PC-3 (cell line): ENCODE data around the gene SCN9A. TPM values are rescaled to one million over a fixed set of nuclear protein-coding genes. Genes with fewer than 3 reads are reported as not detected.

Experiments
- ATAC-seq: fragments of 200-7000 bp; cut with Tn5 transposase; 2 replicates; pipeline ENCODE4 v1.9.1; 2020; ENCODE audit warnings: mild to moderate bottlenecking, moderate library complexity
- BruUV-seq: library from RNA; stranded (reverse); fragments of 400-500 nt; replicated peaks from 2 replicates; lab custom pipeline; 2021; lab: Mats Ljungman, UMichigan
- CTCF ChIA-PET: fragments of 300-600 bp; sonication (Branson Sonifier 250); formaldehyde crosslinking; loops from one replicate; lab custom pipeline; 2022; ENCODE audit warnings: antibody characterized with exemption; lab: Charles Lee
- POLR2A ChIA-PET: fragments of 300-600 bp; sonication (Branson Sonifier 250); formaldehyde crosslinking; loops from one replicate; lab custom pipeline; 2022; ENCODE audit warnings: antibody characterized with exemption; ENCODE audit not compliant: unreplicated experiment; lab: Charles Lee
- DNase-seq: peaks from one replicate; pipeline ENCODE4 v3.0.0-alpha.2; 2015
- H2AFZ ChIP-seq: fragments of 300-600 bp; sonication (generic); 2 replicates; pipeline ENCODE4 v1.6.0; 2016; ENCODE audit warnings: antibody characterized with exemption, low read length
- H3F3A ChIP-seq: fragments of 300-600 bp; sonication (generic); one replicate; pipeline ENCODE4 v1.6.0; 2017; ENCODE audit warnings: antibody characterized with exemption, low read length, control low read depth, mild to moderate bottlenecking; ENCODE audit not compliant: unreplicated experiment
- H3K27ac ChIP-seq: fragments of 300-600 bp; sonication (generic); 2 replicates; pipeline ENCODE4 v1.5.1; 2016; ENCODE audit warnings: mild to moderate bottlenecking, low read length
- H3K27me3 ChIP-seq: fragments of 300-600 bp; sonication (generic); 2 replicates; pipeline ENCODE4 v1.6.1; 2016; ENCODE audit warnings: low read length, mixed read lengths
- H3K36me3 ChIP-seq: fragments of 300-600 bp; sonication (generic); 2 replicates; pipeline ENCODE4 v1.6.1; 2016; ENCODE audit warnings: low read depth, mixed run types, low read length, mixed read lengths
- H3K4me1 ChIP-seq: fragments of 300-600 bp; sonication (generic); 2 replicates; pipeline ENCODE4 v1.5.1; 2016; ENCODE audit warnings: low read length; ENCODE audit not compliant: insufficient read depth
- H3K4me2 ChIP-seq: fragments of 300-600 bp; sonication (generic); 2 replicates; pipeline ENCODE4 v1.6.0; 2016; ENCODE audit warnings: low read length
- H3K4me3 ChIP-seq: fragments of 300-600 bp; sonication (generic); 2 replicates; pipeline ENCODE4 v1.5.1; 2016; ENCODE audit warnings: mild to moderate bottlenecking, low read length, mixed read lengths
- H3K79me2 ChIP-seq: fragments of 300-600 bp; sonication (generic); 2 replicates; pipeline ENCODE4 v1.6.1; 2017; ENCODE audit warnings: low read length, mixed read lengths
- H3K9ac ChIP-seq: fragments of 300-600 bp; sonication (generic); 2 replicates; pipeline ENCODE4 v1.6.0; 2016; ENCODE audit warnings: mild to moderate bottlenecking, low read length
- H3K9me2 ChIP-seq: fragments of 300-600 bp; sonication (generic); replicated peaks from 2 replicates; pipeline ENCODE4 v1.6.1; 2016; ENCODE audit warnings: mixed run types, low read length, mixed read lengths
- H3K9me3 ChIP-seq: fragments of 300-600 bp; sonication (generic); 2 replicates; pipeline ENCODE4 v1.6.1; 2016; ENCODE audit warnings: low read length, mixed read lengths
- H4K20me1 ChIP-seq: fragments of 300-600 bp; sonication (generic); 2 replicates; pipeline ENCODE4 v1.6.1; 2016; ENCODE audit warnings: low read length, mixed read lengths
- CTCF ChIP-seq: fragments of 300-600 bp; sonication (generic); conservative IDR thresholded peaks from 2 replicates; pipeline ENCODE4 v1.5.1; 2017; ENCODE audit warnings: antibody characterized with exemption, low read depth, mild to moderate bottlenecking, low read length
- EZH2 ChIP-seq: fragments of 300-600 bp; sonication (generic); IDR thresholded peaks from one replicate; pipeline ENCODE4 v1.6.1; 2017; ENCODE audit warnings: antibody characterized with exemption, mild to moderate bottlenecking, low read length; ENCODE audit not compliant: unreplicated experiment
- EZH2phosphoT487 ChIP-seq: fragments of 300-600 bp; sonication (generic); IDR thresholded peaks from 2 replicates; pipeline ENCODE4 v1.6.1; 2018; ENCODE audit warnings: mild to moderate bottlenecking, antibody characterized with exemption, low read length, borderline replicate concordance
- intact Hi-C: fragments of 100-400 bp; cut with micrococcal nuclease; formaldehyde crosslinking; loops from 2 replicates; pipeline ENCODE4 v1.9.0; 2023
- total RNA-seq: library from RNA; depleted of rRNA; stranded (reverse); fragments of >200 nt; gene quantifications from 2 replicates; pipeline ENCODE4 v1.2.3, GENCODE V29; 2014

SCN9A gene
- total RNA-seq, 1 experiment from 2014 or later: 7.0 TPM

DNA sequence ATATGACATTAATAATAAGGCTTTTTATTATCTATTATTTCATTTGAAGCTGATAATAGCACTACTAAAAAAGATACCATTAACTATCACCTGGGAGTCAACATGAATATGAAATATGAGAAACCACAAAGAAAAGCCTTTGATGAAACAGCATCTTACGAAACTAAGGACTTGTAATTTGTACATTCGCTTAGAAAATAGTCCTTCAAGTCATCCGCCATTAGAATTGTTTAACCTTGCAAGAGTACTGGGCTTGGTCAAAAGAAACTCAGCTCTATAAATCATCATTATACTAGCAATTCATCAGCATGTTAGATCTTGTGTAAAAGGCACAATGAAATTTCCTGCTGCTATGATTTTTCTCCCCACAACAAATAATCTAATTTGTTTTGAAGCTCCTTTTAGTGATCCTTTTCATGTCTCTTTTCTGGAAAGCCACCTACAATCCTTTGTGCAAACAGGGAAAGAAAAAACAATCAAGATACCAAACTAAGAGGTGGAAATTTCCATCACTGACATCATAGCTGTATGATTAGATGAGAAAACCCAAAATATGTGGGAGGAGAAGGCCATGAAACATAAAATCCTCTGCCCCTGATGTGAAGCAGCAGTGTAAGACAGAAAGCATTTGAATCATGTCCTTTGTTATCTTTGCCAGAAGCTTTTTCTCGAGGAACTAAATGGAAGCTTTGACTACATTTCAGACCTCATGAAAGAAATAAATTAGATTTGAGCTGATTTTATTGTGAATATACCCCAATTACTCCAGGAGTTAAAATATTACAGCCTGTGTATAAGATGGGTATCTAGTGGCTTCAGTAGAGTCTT is 31.2 kb downstream of the SCN9A start:
- H4K20me1 ChIP-seq: no peaks in the 10 kb centered on the region
- ATAC-seq (no peak), DNase-seq (no peak)
- H3F3A ChIP-seq: no peaks in the 10 kb centered on the region
- no peaks in the 10 kb centered on the region for H3K27me3 ChIP-seq
- H3K9me2 ChIP-seq: no peaks in the 10 kb centered on the region
- BruUV-seq: no TSS peak
- H3K9me3 ChIP-seq: no peaks in the 10 kb centered on the region
- H2AFZ ChIP-seq: no peak overlapping the region
- H3K4me2 ChIP-seq: no peak overlapping the region
- no peaks in the 10 kb centered on the region for H3K36me3 ChIP-seq
- TF ChIP-seq EZH2phosphoT487 (no peak), EZH2 (no peak), CTCF (no peak)
- H3K4me3 ChIP-seq: no peak overlapping the region
- intact Hi-C loops: no loop called here
- H3K9ac ChIP-seq: no peak overlapping the region
- POLR2A ChIA-PET: no interaction called here
- no peaks in the 10 kb centered on the region for H3K79me2 ChIP-seq
- H3K27ac ChIP-seq: no peak overlapping the region
- CTCF ChIA-PET: interaction anchor here (0.6 kb wide), 1 partner anchor 529 kb away, joined by 3 read pairs; no protein-coding TSS in a partner anchor
- no peaks in the 10 kb centered on the region for H3K4me1 ChIP-seq

GRCh38 chr2:166343467-166343866 is 32.3 kb downstream of the SCN9A start:
- TF ChIP-seq EZH2phosphoT487: no peak
- TF ChIP-seq EZH2: no peak
- no peak for TF ChIP-seq CTCF
- ChIA-PET POLR2A (no interaction called here), CTCF (no interaction called here)
- Histone ChIP-seq H3K9me2 (no peaks in the 10 kb centered on the region), H3K4me2 (no peak overlapping the region), H3K4me3 (no peak overlapping the region), H2AFZ (no peak overlapping the region), H3F3A (no peaks in the 10 kb centered on the region), H3K36me3 (no peaks in the 10 kb centered on the region), H3K79me2 (no peaks in the 10 kb centered on the region), H3K4me1 (peaks cover 10% of the 10 kb centered on the region), H3K9ac (no peak overlapping the region), H3K27ac (no peak overlapping the region), H3K27me3 (no peaks in the 10 kb centered on the region), H4K20me1 (no peaks in the 10 kb centered on the region), H3K9me3 (no peaks in the 10 kb centered on the region)
- no TSS peak for BruUV-seq
- ATAC-seq (no peak), DNase-seq (no peak)
- intact Hi-C loops: no loop called here

- no peaks in the 10 kb centered on the region for H3K9me2 ChIP-seq
- BruUV-seq: no TSS peak
Measured at GRCh38 chr2:166341426-166341825, 34.3 kb downstream of the SCN9A start.

More at GRCh38 chr2:166341426-166341825, 34.3 kb downstream of the SCN9A start:
- H3F3A ChIP-seq: no peaks in the 10 kb centered on the region
- H3K4me3 ChIP-seq: no peak overlapping the region
- no peaks in the 10 kb centered on the region for H3K79me2 ChIP-seq
- TF ChIP-seq EZH2 (no peak), EZH2phosphoT487 (no peak), CTCF (no peak)
- CTCF ChIA-PET: interaction anchor here (0.5 kb wide), 1 partner anchor 17 kb away, joined by 3 read pairs; no protein-coding TSS in a partner anchor
- no peaks in the 10 kb centered on the region for H3K27me3 ChIP-seq
- H3K36me3 ChIP-seq: no peaks in the 10 kb centered on the region
- H4K20me1 ChIP-seq: no peaks in the 10 kb centered on the region
- H3K4me2 ChIP-seq: no peak overlapping the region
- POLR2A ChIA-PET: no interaction called here
- ATAC-seq (no peak), DNase-seq (no peak)
- no peak overlapping the region for H3K27ac ChIP-seq
- H3K9ac ChIP-seq: no peak overlapping the region
- H3K9me3 ChIP-seq: no peaks in the 10 kb centered on the region
- intact Hi-C loops: no loop called here
- H3K4me1 ChIP-seq: peaks cover 10% of the 10 kb centered on the region
- no peak overlapping the region for H2AFZ ChIP-seq
